ENCODE data around the gene AQR. TPM values are rescaled to one million over a fixed set of nuclear protein-coding genes. Genes with fewer than 3 reads are reported as not detected.

The AQR gene
- total RNA-seq, 8 experiments from 2014 or later, result 14.9 to 46.9 (median 19.5) TPM

DNA sequence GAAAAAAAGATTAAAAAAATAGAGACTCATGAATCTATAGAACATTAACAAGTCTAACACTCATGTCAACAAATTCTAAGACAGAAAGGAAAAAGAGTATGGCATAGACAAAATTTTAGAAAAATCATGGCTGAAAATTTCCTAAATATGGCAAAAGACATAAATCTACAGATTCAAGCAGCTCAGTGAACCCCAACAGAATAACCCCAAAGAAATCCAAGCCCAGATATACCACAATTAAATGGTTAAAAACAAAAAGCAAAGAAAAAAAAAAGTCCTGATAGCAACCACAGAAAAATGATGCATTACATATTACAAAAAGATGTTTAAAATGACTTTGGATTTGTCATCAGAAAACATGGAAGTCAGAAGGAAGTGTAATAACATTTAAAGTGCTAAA lies 75.6 kb downstream of the AQR start:
- no peak overlapping the region for H3K27ac ChIP-seq
- no peak for ATAC-seq (replicated peaks in 6 of 8)
- in situ Hi-C loops (cut with MboI; ENCODE audit: low pct_unique_long_range_greater_than_20kb in 2 of 9, low sequenced_read_pairs in 9 of 9, unreplicated experiment in 9 of 9), result no loop called here

DNA sequence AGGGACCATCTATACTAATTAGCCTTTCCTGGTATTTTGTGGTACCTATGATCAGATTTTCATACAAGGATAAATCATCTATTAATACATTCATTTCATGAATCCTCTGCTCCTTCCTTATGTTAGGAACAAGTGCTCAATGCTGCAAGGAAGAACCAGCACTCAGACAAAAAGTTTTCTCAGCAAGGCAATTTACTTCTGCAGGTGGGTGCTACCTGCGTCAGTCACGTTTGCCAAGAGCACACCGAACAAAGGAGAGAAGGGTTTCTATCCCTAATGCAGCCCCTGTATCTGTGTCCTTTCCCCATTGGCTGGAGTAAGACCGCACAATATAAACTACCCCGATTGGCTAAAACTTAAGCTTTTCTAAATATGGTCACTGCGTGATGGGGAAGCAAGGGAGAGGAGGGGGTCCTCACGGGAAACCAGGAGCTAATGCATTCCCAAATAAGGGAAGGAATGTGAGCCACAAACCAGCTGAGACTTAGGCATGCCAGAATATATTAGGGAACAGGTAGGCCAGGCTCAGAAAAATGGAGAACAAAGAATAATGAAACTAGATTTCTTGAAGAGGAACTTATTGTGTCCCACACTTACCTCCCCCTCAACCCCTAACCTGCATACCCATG lies 76.5 kb downstream of the AQR start:
- no peaks in the 10 kb centered on the region for H3K4me1 ChIP-seq (replicated peaks in 1 of 2)
- in situ Hi-C loops (cut with MboI; ENCODE audit: low pct_unique_long_range_greater_than_20kb in 2 of 9, low sequenced_read_pairs in 9 of 9, unreplicated experiment in 9 of 9), result no loop called here
- no peak for ATAC-seq (replicated peaks in 6 of 8)
- H3K4me3 ChIP-seq, result no peak overlapping the region
- WGBS, 10 experiments, result 80 to 100% (median 94%) methylated on average over 1 to 7 of the region's 7 CpGs
- H3K27ac ChIP-seq, result no peak overlapping the region

More for the DNA sequence above, 75.6 kb downstream of the AQR start:
- H3K4me1 ChIP-seq (replicated peaks in 1 of 2), result no peaks in the 10 kb centered on the region
- no peak overlapping the region for H3K4me3 ChIP-seq

DNA sequence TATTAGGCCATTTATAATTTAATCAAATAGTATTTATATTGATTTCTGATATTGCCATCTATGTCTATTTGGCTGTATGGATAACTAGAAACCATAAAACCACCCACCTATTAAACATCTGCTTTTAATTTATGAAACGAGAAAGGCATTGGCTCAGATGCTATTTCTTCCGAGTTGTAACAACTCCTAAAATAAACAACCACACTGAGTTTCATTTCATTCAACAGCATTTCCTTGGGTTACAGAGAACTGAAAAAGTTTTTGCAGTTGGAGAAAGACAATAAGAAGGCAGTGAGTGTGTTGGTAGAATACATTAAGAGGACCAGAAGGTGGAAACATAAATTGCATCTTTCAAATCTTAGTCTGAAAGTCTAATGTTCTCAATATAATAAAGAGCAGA lies 79.1 kb downstream of the AQR start:
- no peak overlapping the region for H3K27ac ChIP-seq
- ATAC-seq (replicated peaks in 6 of 8), result no peak
- no peak overlapping the region for H3K4me3 ChIP-seq
- H3K4me1 ChIP-seq (replicated peaks in 1 of 2), result no peaks in the 10 kb centered on the region
- 0 to 100% (median 56%) methylated on average over 1 to 2 of the region's 2 CpGs; no CpG with 5 or more reads in 3 of the 10 experiments for WGBS, 10 experiments
- in situ Hi-C loops (cut with MboI; ENCODE audit: low pct_unique_long_range_greater_than_20kb in 2 of 9, low sequenced_read_pairs in 9 of 9, unreplicated experiment in 9 of 9), result no loop called here

DNA sequence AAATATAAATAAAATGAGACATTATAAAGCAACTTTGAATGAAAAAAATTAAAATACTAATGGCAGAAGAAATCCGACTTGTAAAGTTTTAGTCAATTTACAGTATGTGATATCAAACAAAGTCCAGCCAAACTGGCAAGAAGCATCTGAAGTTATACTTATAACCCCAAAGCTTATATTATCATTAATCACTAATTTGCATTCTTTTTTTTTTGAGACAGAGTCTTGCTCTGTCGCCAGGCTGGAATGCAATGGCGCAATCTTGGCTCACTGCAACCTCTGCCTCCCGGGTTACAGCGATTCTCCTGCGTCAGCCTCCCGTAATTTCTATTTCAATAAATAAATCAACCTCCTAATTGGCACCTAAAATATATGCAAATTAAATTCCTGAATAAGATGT lies 80.1 kb downstream of the AQR start:
- ATAC-seq (replicated peaks in 6 of 8), result peak in 1 of 8 experiments; percentile 66
- 22 to 100% (median 85%) methylated on average over 2 to 7 of the region's 7 CpGs for WGBS, 10 experiments

DNA sequence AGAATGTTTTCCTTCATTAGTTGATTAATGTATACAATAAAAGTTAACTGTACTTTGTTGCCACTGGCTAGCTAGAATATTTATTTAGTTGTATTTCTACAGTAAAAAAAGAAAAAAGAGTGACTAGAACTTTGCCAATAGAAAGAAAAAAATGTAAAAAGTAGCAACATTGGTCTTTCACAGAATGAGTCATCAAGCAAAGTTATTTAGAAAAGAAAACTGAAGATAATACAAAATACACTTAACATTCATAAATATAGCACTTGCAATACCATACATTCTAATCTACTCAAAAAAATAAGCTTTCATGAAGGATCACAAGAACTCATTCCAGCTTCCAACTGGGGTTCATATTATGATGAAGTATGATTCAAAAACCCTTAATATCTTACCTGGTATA lies 83.4 kb downstream of the AQR start:
- no peak for ATAC-seq (replicated peaks in 6 of 8)
- no peak overlapping the region for H3K4me3 ChIP-seq
- in situ Hi-C loops (cut with MboI; ENCODE audit: low pct_unique_long_range_greater_than_20kb in 2 of 9, low sequenced_read_pairs in 9 of 9, unreplicated experiment in 9 of 9), result no loop called here
- no peaks in the 10 kb centered on the region for H3K4me1 ChIP-seq (replicated peaks in 1 of 2)
- no peak overlapping the region for H3K27ac ChIP-seq

More for the DNA sequence above, 80.1 kb downstream of the AQR start:
- no peak overlapping the region for H3K27ac ChIP-seq
- in situ Hi-C loops (cut with MboI; ENCODE audit: low pct_unique_long_range_greater_than_20kb in 2 of 9, low sequenced_read_pairs in 9 of 9, unreplicated experiment in 9 of 9), result no loop called here
- no peak overlapping the region for H3K4me3 ChIP-seq
- no peaks in the 10 kb centered on the region for H3K4me1 ChIP-seq (replicated peaks in 1 of 2)

DNA sequence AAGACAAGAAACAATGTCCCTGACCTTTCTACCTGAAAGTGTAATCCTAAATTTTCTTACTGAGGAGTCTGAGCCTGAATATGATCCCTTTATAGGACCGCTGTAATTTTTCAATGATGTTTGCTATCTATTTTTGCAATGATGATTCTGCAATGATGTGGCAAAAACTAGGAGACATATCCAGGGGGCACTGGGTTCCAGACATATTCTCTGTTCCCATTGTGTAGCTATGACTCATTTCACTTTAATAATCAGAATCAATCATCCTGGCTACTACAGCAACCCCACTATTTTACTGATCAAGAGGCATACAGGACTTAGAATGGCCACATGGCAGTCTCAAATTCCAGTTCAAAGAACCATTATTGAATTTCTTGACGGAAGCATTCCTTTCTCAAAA lies 85.9 kb downstream of the AQR start:
- no peak for ATAC-seq (replicated peaks in 6 of 8)
- Histone ChIP-seq H3K4me1 (replicated peaks in 1 of 2) (no peaks in the 10 kb centered on the region), H3K27ac (no peak overlapping the region), H3K4me3 (no peak overlapping the region)
- WGBS, 10 experiments, result 67 to 100% (median 93%) methylated on average over 1 to 2 of the region's 2 CpGs
- in situ Hi-C loops (cut with MboI; ENCODE audit: low pct_unique_long_range_greater_than_20kb in 2 of 9, low sequenced_read_pairs in 9 of 9, unreplicated experiment in 9 of 9), result no loop called here

DNA sequence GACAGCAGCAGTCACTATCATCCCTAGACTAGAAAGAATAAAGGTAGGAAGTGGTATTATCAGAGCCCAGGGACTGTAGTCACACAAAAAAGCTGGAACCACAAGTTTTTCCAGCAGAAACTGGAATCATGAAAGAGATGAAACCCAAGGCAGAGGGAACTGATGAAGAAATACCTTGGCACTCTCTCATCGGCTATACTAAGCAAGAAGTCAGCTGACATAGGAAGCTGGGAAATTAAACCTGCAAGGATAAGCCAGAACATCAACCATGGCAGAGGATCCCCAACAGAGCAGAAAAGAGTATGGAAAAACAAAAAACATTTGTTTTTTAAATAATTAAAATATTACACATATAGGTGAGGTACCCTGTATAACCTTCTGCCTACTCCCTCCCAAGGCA lies 86.5 kb downstream of the AQR start:
- ATAC-seq (replicated peaks in 6 of 8), result no peak
- Histone ChIP-seq H3K4me3 (no peak overlapping the region), H3K27ac (no peak overlapping the region), H3K4me1 (replicated peaks in 1 of 2) (no peaks in the 10 kb centered on the region)
- in situ Hi-C loops (cut with MboI; ENCODE audit: low pct_unique_long_range_greater_than_20kb in 2 of 9, low sequenced_read_pairs in 9 of 9, unreplicated experiment in 9 of 9), result no loop called here
- 80 to 100% (median 100%) methylated on average over 1 of the region's 1 CpG for WGBS, 10 experiments

DNA sequence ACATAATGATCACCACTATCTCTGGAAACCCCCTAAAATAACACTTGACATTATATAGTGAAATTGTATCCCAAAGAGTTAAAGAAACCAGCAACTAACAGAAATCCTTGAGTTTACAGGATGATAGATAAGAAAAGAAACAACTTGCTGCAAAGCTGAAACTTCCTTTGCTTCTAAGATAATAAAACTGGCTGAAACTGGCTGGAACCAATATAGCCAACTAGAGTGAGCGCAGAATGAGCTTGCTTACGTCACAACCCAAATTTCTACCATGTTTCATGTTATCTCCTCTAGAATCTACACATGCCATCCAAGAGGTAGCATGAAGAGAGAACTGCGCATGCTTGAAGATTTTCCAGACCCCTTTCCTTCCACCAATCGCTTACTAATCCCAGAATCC lies 90.4 kb downstream of the AQR start:
- in situ Hi-C loops (cut with MboI; ENCODE audit: low pct_unique_long_range_greater_than_20kb in 2 of 9, low sequenced_read_pairs in 9 of 9, unreplicated experiment in 9 of 9), result no loop called here
- WGBS, 10 experiments, result 40 to 100% (median 85%) methylated on average over 1 to 4 of the region's 4 CpGs; no CpG with 5 or more reads in 2 of the 10 experiments
- no peak overlapping the region for H3K4me3 ChIP-seq
- no peak for ATAC-seq (replicated peaks in 6 of 8)
- H3K27ac ChIP-seq, result no peak overlapping the region
- no peaks in the 10 kb centered on the region for H3K4me1 ChIP-seq (replicated peaks in 1 of 2)

DNA sequence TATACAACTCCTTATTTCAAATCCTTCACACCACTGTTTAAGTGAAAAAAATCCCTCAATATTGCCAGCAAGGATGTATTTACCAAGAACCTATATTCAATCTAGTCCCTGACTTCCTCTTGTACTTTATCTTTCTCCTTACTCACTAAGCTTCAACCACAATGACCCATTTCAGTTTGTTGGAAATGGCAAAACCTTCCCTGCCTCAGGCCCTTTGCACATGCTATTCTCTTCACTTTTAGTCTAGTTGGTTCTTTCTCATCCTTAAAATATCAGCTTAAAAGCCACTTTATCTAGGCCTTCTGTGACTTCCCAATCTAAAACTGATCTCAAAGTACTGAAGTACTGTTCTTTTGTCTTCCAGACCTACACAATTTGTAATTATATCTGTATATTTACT lies 92.9 kb downstream of the AQR start:
- H3K4me3 ChIP-seq, result no peak overlapping the region
- H3K4me1 ChIP-seq (replicated peaks in 1 of 2), result no peaks in the 10 kb centered on the region
- no peak for ATAC-seq (replicated peaks in 6 of 8)
- in situ Hi-C loops (cut with MboI; ENCODE audit: low pct_unique_long_range_greater_than_20kb in 2 of 9, low sequenced_read_pairs in 9 of 9, unreplicated experiment in 9 of 9), result no loop called here
- H3K27ac ChIP-seq, result no peak overlapping the region

DNA sequence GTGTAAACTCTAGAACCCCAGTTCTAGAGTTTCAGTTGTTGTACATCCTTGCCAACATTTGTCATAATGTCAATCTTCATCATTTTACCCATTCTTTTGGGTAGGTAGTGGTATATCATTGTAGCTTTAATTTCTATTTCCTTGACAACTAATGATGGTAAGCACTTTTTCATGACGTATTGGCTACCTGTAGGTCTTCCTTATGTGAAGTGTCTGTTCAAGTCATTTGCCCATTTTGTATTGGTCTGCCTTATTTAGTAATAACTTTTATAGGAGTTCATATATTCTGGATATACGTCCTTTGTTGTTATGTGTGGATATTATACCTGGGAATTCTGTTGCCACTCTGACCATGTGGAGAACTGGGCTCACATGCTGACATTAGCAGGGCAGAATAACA lies 100.4 kb downstream of the AQR start:
- in situ Hi-C loops (cut with MboI; ENCODE audit: low pct_unique_long_range_greater_than_20kb in 2 of 9, low sequenced_read_pairs in 9 of 9, unreplicated experiment in 9 of 9), result no loop called here
- Histone ChIP-seq H3K4me3 (no peak overlapping the region), H3K27ac (no peak overlapping the region), H3K4me1 (replicated peaks in 1 of 2) (no peaks in the 10 kb centered on the region)
- WGBS, 10 experiments, result 86 to 100% (median 100%) methylated on average over 1 to 2 of the region's 2 CpGs; no CpG with 5 or more reads in 4 of the 10 experiments
- ATAC-seq (replicated peaks in 6 of 8), result no peak

DNA sequence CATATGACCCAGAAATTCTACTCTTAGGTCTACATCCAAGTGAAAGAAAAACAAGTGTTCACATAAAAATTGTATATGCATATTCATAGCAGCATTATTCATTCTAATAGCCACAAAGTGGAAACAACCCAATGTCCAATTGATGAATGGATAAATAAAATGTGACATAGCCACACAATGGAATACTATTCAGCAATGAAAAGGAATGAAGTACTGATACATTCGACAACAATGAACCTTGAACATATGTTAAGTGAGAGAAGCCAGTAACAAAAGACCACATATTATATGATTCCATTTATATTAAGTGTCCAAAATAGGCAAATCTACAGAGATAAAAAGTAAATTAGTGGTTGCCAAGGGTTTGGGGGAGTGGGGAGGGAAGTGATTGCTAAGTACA lies 104.0 kb downstream of the AQR start:
- H3K27ac ChIP-seq, result no peak overlapping the region
- 78 to 100% (median 100%) methylated on average over 1 of the region's 1 CpG; no CpG with 5 or more reads in 2 of the 10 experiments for WGBS, 10 experiments
- H3K4me3 ChIP-seq, result no peak overlapping the region
- no peak for ATAC-seq (replicated peaks in 6 of 8)
- no peaks in the 10 kb centered on the region for H3K4me1 ChIP-seq (replicated peaks in 1 of 2)
- in situ Hi-C loops (cut with MboI; ENCODE audit: low pct_unique_long_range_greater_than_20kb in 2 of 9, low sequenced_read_pairs in 9 of 9, unreplicated experiment in 9 of 9), result no loop called here

DNA sequence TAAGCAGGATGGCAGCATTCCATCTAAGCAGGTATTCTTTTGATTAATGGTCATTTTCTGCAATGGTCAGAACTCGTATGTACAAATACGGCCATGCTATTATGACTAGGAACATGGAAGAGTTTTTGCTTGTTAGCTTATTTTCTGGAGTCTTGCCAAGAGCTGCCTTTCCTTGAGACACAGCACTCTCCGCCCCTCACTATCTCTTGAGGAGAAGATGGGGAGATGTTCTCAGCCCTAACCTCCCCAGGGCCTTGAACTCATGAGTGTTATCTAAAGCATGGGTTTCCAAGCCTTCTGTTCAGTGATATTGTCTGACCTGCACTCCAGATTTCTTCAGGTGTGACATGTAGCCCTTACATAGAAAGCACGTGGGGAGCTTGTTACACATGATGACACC lies 108.3 kb downstream of the AQR start:
- 79 to 100% (median 97%) methylated on average over 2 to 4 of the region's 4 CpGs; no CpG with 5 or more reads in 1 of the 10 experiments for WGBS, 10 experiments
- no peak for ATAC-seq (replicated peaks in 6 of 8)
- no peak overlapping the region for H3K4me3 ChIP-seq
- H3K4me1 ChIP-seq (replicated peaks in 1 of 2), result no peaks in the 10 kb centered on the region
- H3K27ac ChIP-seq, result no peak overlapping the region
- in situ Hi-C loops (cut with MboI; ENCODE audit: low pct_unique_long_range_greater_than_20kb in 2 of 9, low sequenced_read_pairs in 9 of 9, unreplicated experiment in 9 of 9), result no loop called here

DNA sequence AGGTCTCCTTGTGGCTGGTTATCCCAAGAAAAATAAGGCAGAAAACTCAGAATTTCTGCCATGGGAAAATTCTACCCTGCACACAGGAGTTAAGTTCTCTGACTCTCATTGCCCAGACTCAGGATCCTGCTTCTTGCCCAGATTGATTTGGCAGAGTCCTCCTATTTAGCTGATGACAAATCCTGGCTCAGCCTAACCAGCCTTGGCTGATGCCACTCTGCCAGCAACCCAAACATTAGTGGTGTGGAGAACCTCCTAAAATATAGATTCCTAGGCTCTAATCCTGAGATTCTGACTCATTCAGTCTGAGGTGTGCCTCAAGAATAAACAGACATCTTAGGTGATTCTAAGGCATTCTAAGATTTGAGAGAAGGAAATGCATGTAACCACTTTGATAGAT lies 113.6 kb downstream of the AQR start:
- ATAC-seq (replicated peaks in 6 of 8), result no peak
- H3K27ac ChIP-seq, result no peak overlapping the region
- in situ Hi-C loops (cut with MboI; ENCODE audit: low pct_unique_long_range_greater_than_20kb in 2 of 9, low sequenced_read_pairs in 9 of 9, unreplicated experiment in 9 of 9), result no loop called here
- H3K4me3 ChIP-seq, result no peak overlapping the region
- peaks cover 0 to 2% of the 10 kb centered on the region in 2 donors for H3K4me1 ChIP-seq (replicated peaks in 1 of 2)

DNA sequence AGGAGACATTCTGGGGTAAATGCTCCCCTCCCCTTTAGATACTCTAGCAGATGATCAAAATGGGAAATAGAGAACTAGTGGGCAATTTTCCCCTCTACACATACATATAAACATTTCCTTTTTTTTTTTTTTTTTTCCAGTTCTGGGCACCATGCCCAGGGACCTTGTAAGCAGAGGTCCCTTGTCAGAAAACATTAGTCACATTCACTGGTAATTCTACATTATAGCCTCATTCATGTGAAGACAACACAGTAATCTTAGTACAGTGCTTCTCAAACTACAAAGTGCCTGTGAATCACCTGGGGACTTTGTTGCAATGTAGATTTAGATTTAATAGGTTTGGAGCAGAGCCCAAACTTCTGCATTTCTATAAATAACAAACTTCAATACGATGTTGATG lies 114.1 kb downstream of the AQR start:
- Histone ChIP-seq H3K4me1 (replicated peaks in 1 of 2) (peaks cover 0 to 2% of the 10 kb centered on the region in 2 donors), H3K4me3 (no peak overlapping the region), H3K27ac (no peak overlapping the region)
- WGBS, 10 experiments, result 0 to 93% (median 73%) methylated on average over 1 of the region's 1 CpG; no CpG with 5 or more reads in 4 of the 10 experiments
- ATAC-seq (replicated peaks in 6 of 8), result peak in 3 of 8 experiments; percentile 40 to 66 (median 42)
- in situ Hi-C loops (cut with MboI; ENCODE audit: low pct_unique_long_range_greater_than_20kb in 2 of 9, low sequenced_read_pairs in 9 of 9, unreplicated experiment in 9 of 9), result no loop called here

All from motor neuron (in vitro differentiated cells).